Endothelial cell of umbilical vein (primary cell): ENCODE measurements around the gene FXYD3. TPM values are rescaled to one million over a fixed set of nuclear protein-coding genes. Genes with fewer than 3 reads are reported as not detected.

Source experiments
- BruUV-seq: library from RNA; stranded (reverse); fragments of 400-500 nt; replicated peaks from 2 replicates; lab custom pipeline; 2021; lab: Mats Ljungman, UMichigan
- CTCF ChIA-PET: fragments of 300-600, 350-600 bp; sonication (Branson Sonifier 250); formaldehyde crosslinking; loops from one replicate; lab custom pipeline; 2021; ENCODE audit warnings: antibody characterized with exemption, inconsistent platforms; lab: Charles Lee
- POLR2A ChIA-PET: fragments of 300-600, 350-600 bp; sonication (Branson Sonifier 250); formaldehyde crosslinking; loops from one replicate; lab custom pipeline; 2021; ENCODE audit warnings: antibody characterized with exemption, inconsistent platforms; lab: Charles Lee
- DNase-seq: peaks from one replicate; pipeline ENCODE4 v3.0.0-alpha.2; 2011; ENCODE audit warnings: low read depth, low spot score
- FAIRE-seq: peaks from 2 replicates; lab custom pipeline; 2011; peaks lifted over from hg19 to GRCh38; lab: Jason Lieb, UNC
- H2AFZ ChIP-seq: 2 replicates; pipeline ENCODE4 v1.6.0; 2012; ENCODE audit warnings: low read depth, low read length, control low read depth, inconsistent platforms
- H3K27ac ChIP-seq: 2 replicates; pipeline ENCODE4 v1.5.1; 2011; ENCODE audit warnings: low read depth, mild to moderate bottlenecking, control low read depth, low read length, moderate library complexity; ENCODE audit not compliant: insufficient read depth
- H3K27me3 ChIP-seq, 2 experiments: 2 replicates each; pipeline versions ENCODE4 v1.6.0 to v1.6.1; 2011; ENCODE audit warnings: low read length in 2 of 2, mixed read lengths in 1 of 2; ENCODE audit not compliant: control insufficient read depth in 2 of 2, insufficient read depth in 2 of 2
- H3K36me3 ChIP-seq, 2 experiments: 2 replicates in 1 of 2; 3 replicates in 1 of 2; pipeline ENCODE4 v1.5.1; 2011; ENCODE audit warnings: low read length in 2 of 2, mild to moderate bottlenecking in 1 of 2, moderate library complexity in 1 of 2; ENCODE audit not compliant: control insufficient read depth in 2 of 2, insufficient read depth in 2 of 2; ENCODE audit errors: extremely low read depth in 1 of 2
- H3K4me1 ChIP-seq: 3 replicates; pipeline ENCODE4 v1.5.1; 2011; ENCODE audit warnings: mild to moderate bottlenecking, low read length; ENCODE audit not compliant: control insufficient read depth, insufficient read depth; ENCODE audit errors: extremely low read depth
- H3K4me2 ChIP-seq: 2 replicates; pipeline ENCODE4 v1.6.1; 2011; ENCODE audit warnings: low read length, control low read depth, mixed read lengths; ENCODE audit not compliant: insufficient read depth
- H3K4me3 ChIP-seq, 3 experiments: fragments of 200-600 bp in 1 of 3; sonication (generic), shearing (Covaris generic) in 1 of 3; replicated peaks in 1 of 3; 2 replicates each; pipeline ENCODE4 v1.5.1; 2011 to 2016; ENCODE audit warnings: control low read depth in 3 of 3, low read length in 3 of 3, mild to moderate bottlenecking in 2 of 3, inconsistent platforms in 1 of 3, low read depth in 1 of 3, moderate library complexity in 1 of 3; ENCODE audit not compliant: insufficient read depth in 1 of 3
- H3K79me2 ChIP-seq: 2 replicates; pipeline ENCODE4 v1.6.0; 2012; ENCODE audit warnings: low read length, inconsistent platforms; ENCODE audit not compliant: control insufficient read depth, insufficient read depth
- H3K9ac ChIP-seq: replicated peaks from 2 replicates; pipeline ENCODE3; 2011; ENCODE audit warnings: low read length, control low read depth; ENCODE audit not compliant: insufficient read depth; ENCODE audit errors: extremely low read depth
- H3K9me1 ChIP-seq: replicated peaks from 3 replicates; pipeline ENCODE4 v1.6.0; 2011; ENCODE audit warnings: mild to moderate bottlenecking, low read length; ENCODE audit not compliant: control insufficient read depth, insufficient read depth; ENCODE audit errors: extremely low read depth
- H3K9me3 ChIP-seq: replicated peaks from 2 replicates; pipeline ENCODE4 v1.5.1; 2012; ENCODE audit warnings: low read length, inconsistent platforms; ENCODE audit not compliant: control insufficient read depth, insufficient read depth
- H4K20me1 ChIP-seq: replicated peaks from 2 replicates; pipeline ENCODE3; 2011; ENCODE audit warnings: mild to moderate bottlenecking, low read length; ENCODE audit not compliant: control insufficient read depth, insufficient read depth; ENCODE audit errors: extremely low read depth
- CTCF ChIP-seq, 2 donors: IDR thresholded peaks; 1 replicate in 1 of 2; 2 replicates in 1 of 2; pipeline ENCODE4 v1.5.1; 2011; ENCODE audit warnings: low read length in 2 of 2, mild to moderate bottlenecking in 2 of 2, moderate library complexity in 2 of 2, control low read depth in 1 of 2, inconsistent platforms in 1 of 2, low read depth in 1 of 2; ENCODE audit not compliant: insufficient read depth in 1 of 2; ENCODE audit errors: extremely low read depth in 1 of 2
- EZH2 ChIP-seq: IDR thresholded peaks from 2 replicates; pipeline ENCODE4 v1.6.1; 2012; ENCODE audit warnings: borderline replicate concordance, low read depth, mild to moderate bottlenecking, moderate library complexity, low read length, inconsistent platforms; ENCODE audit not compliant: severe bottlenecking
- FOS ChIP-seq: IDR thresholded peaks from 2 replicates; pipeline ENCODE4 v1.6.1; 2011; ENCODE audit warnings: mild to moderate bottlenecking, low read length, moderate library complexity, borderline replicate concordance; ENCODE audit not compliant: insufficient read depth
- GATA2 ChIP-seq: IDR thresholded peaks from 2 replicates; pipeline ENCODE4 v1.7.0; 2011; ENCODE audit warnings: low read depth, mild to moderate bottlenecking, moderate library complexity, mixed read lengths, low read length; ENCODE audit not compliant: insufficient read length, insufficient read depth
- JUN ChIP-seq: IDR thresholded peaks from 2 replicates; pipeline ENCODE4 v1.6.1; 2011; ENCODE audit warnings: borderline replicate concordance, low read depth; ENCODE audit not compliant: insufficient read length, insufficient read depth
- MAX ChIP-seq: IDR thresholded peaks from 2 replicates; pipeline ENCODE4 v1.6.1; 2011; ENCODE audit not compliant: insufficient read depth, insufficient read length
- MYC ChIP-seq: IDR thresholded peaks from one replicate; pipeline ENCODE4 v1.6.1; 2011; ENCODE audit warnings: mild to moderate bottlenecking, low read depth, low read length
- POLR2A ChIP-seq: IDR thresholded peaks from 2 replicates; pipeline ENCODE4 v1.6.1; 2012; ENCODE audit warnings: low read depth, mild to moderate bottlenecking, control low read depth, low read length
- POLR2AphosphoS5 ChIP-seq: IDR thresholded peaks from 2 replicates; pipeline ENCODE4 v1.6.1; 2012; ENCODE audit warnings: low read depth, mild to moderate bottlenecking, control low read depth, low read length, moderate library complexity; ENCODE audit not compliant: insufficient read depth
- dilution Hi-C: fragments of 300-500 bp; cut with MboI; formaldehyde crosslinking; loops from one replicate; pipeline ENCODE4 v1.15.0; 2019; ENCODE audit warnings: low sequenced_read_pairs; ENCODE audit not compliant: extremely low pct_ligation_motif_present
- intact Hi-C: fragments of 100-400 bp; cut with micrococcal nuclease; formaldehyde crosslinking; loops from one replicate; pipeline ENCODE4 v1.10.0; 2022
- polyA plus RNA-seq, 4 experiments: library from polyadenylated mRNA; depleted of rRNA in 3 of 4; stranded (reverse) in 3 of 4; unstranded in 1 of 4; fragments of >200 nt; gene quantifications; 2 replicates each; pipeline versions ENCODE4 v1.2.1 to v1.2.3, GENCODE V29; 2011 to 2012; ENCODE audit warnings: missing spikeins in 1 of 4
- total RNA-seq: library from RNA; stranded (reverse); gene quantifications from 2 replicates; pipeline ENCODE4 v1.2.3, GENCODE V29; 2021

Gene FXYD3
- total and polyA plus RNA-seq, 2 donors (not counting 3 experiments of a cell fraction or from before 2014, with no cell fraction given) = not detected

- POLR2A ChIA-PET = no interaction called here
- DNase-seq = no peak
- dilution Hi-C loops = no loop called here
- H3K4me2 ChIP-seq = no peak overlapping the region
- BruUV-seq = no TSS peak
- H3K9ac ChIP-seq = no peak overlapping the region
- TF ChIP-seq FOS (no peak), CTCF (IDR thresholded peaks at IDR 0.05; ENCODE audit: extremely low read depth in 1 of 2, insufficient read depth in 1 of 2, low read depth in 1 of 2, low read length in 2 of 2) (no peak), MAX (no peak), POLR2AphosphoS5 (no peak)
- no peak overlapping the region for H3K27ac ChIP-seq
- H3K4me3 ChIP-seq = no peak overlapping the region
- no peaks in the 10 kb centered on the region for H4K20me1 ChIP-seq
- H3K79me2 ChIP-seq = no peaks in the 10 kb centered on the region
- no peaks in the 10 kb centered on the region for H3K4me1 ChIP-seq
- no peak overlapping the region for H2AFZ ChIP-seq
- no peak for FAIRE-seq
- intact Hi-C loops = no loop called here
- H3K9me1 ChIP-seq = no peaks in the 10 kb centered on the region
- H3K9me3 ChIP-seq = no peaks in the 10 kb centered on the region
- H3K27me3 ChIP-seq = no peaks in the 10 kb centered on the region
- no peaks in the 10 kb centered on the region for H3K36me3 ChIP-seq
- CTCF ChIA-PET = no interaction called here
Measured at GRCh38 chr19:35107545-35107944, 8.1 kb upstream of the FXYD3 start.

DNA sequence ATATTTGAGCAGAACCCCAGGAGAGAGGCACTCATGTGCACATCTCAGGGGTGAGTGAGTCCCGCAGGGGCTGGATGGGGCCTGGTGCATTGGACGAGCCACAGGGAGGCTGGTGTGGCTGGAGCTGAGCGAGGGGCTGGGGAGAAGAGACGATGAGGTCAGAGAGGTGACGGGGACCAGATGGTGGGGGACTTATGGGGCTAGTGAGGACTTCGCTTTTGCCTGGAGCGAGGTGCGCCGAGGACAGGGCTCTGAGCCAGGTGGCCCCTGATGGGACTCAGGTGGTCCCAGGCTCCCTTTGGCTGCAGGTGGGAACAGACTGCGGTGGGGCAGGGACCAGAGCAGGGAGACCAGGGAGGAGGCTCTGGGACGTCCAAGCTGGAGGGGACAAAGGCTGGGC is 6.9 kb upstream of the FXYD3 start:
- Histone ChIP-seq H3K4me1 (no peaks in the 10 kb centered on the region), H3K4me3 (no peak overlapping the region), H3K9ac (no peak overlapping the region), H3K9me3 (no peaks in the 10 kb centered on the region), H3K27me3 (no peaks in the 10 kb centered on the region), H3K9me1 (no peaks in the 10 kb centered on the region), H3K36me3 (no peaks in the 10 kb centered on the region), H3K79me2 (no peaks in the 10 kb centered on the region), H3K4me2 (no peak overlapping the region), H4K20me1 (no peaks in the 10 kb centered on the region), H3K27ac (no peak overlapping the region), H2AFZ (no peak overlapping the region)
- POLR2A ChIA-PET = no interaction called here
- no peak for TF ChIP-seq JUN
- no peak for TF ChIP-seq CTCF (IDR thresholded peaks at IDR 0.05; ENCODE audit: extremely low read depth in 1 of 2, insufficient read depth in 1 of 2, low read depth in 1 of 2, low read length in 2 of 2)
- TF ChIP-seq POLR2AphosphoS5 = no peak
- TF ChIP-seq FOS = no peak
- TF ChIP-seq MAX = no peak
- TF ChIP-seq EZH2 = no peak
- no peak for TF ChIP-seq GATA2
- no peak for TF ChIP-seq POLR2A
- TF ChIP-seq MYC = no peak
- dilution Hi-C loops (no loop called here), intact Hi-C loops (no loop called here)
- no peak for DNase-seq
- CTCF ChIA-PET = no interaction called here
- no peak for FAIRE-seq
- BruUV-seq = no TSS peak
